GM12872 (cell line): ENCODE measurements around the gene RDH16.

Experiments used
- CTCF ChIP-seq: IDR thresholded peaks from 3 replicates; pipeline ENCODE4 v1.5.1; 2011; ENCODE audit warnings: low read depth, mild to moderate bottlenecking, low read length, moderate library complexity; ENCODE audit not compliant: insufficient read depth

The RDH16 gene

GRCh38 chr12:56994231-56994746 lies 36.9 kb upstream of the RDH16 start:
- no peak for TF ChIP-seq CTCF

GRCh38 chr12:56993346-56993745 lies 35.9 kb upstream of the RDH16 start:
- no peak for TF ChIP-seq CTCF

GRCh38 chr12:56991319-56992246 lies 34.2 kb upstream of the RDH16 start:
- TF ChIP-seq CTCF, result no peak

- TF ChIP-seq CTCF, result no peak
Measured at GRCh38 chr12:56990648-56991318, 33.4 kb upstream of the RDH16 start.

GRCh38 chr12:56989861-56990610 lies 32.6 kb upstream of the RDH16 start:
- no peak for TF ChIP-seq CTCF

- TF ChIP-seq CTCF, result no peak
Measured at GRCh38 chr12:56988207-56988739, 30.9 kb upstream of the RDH16 start.
